Panc1 (cell line): ENCODE measurements around the gene SNRNP40.

Experiments
- POLR2AphosphoS5 ChIP-seq: IDR thresholded peaks from 2 replicates; pipeline ENCODE4 v1.6.1; 2012; ENCODE audit warnings: mild to moderate bottlenecking, low read depth, low read length, moderate library complexity
- SIN3A ChIP-seq: IDR thresholded peaks from 2 replicates; pipeline ENCODE4 v1.6.1; 2012; ENCODE audit warnings: low read depth, mild to moderate bottlenecking, low read length, moderate library complexity, borderline replicate concordance; ENCODE audit not compliant: insufficient read depth
- TF ChIP-seq, protein P1 (sequence below): fragments of 450-650 bp; IDR thresholded peaks from 2 replicates; pipeline ENCODE4 v1.5.1; 2017; ENCODE audit warnings: mild to moderate bottlenecking
- TF ChIP-seq, protein P2 (sequence below), 2 experiments: IDR thresholded peaks; 2 replicates each; pipeline ENCODE4 v1.6.1; 2011 to 2012; ENCODE audit warnings: low read depth in 2 of 2, control low read depth in 1 of 2, low read length in 1 of 2, mild to moderate bottlenecking in 1 of 2, moderate library complexity in 1 of 2; ENCODE audit not compliant: insufficient read depth in 1 of 2

DNA sequence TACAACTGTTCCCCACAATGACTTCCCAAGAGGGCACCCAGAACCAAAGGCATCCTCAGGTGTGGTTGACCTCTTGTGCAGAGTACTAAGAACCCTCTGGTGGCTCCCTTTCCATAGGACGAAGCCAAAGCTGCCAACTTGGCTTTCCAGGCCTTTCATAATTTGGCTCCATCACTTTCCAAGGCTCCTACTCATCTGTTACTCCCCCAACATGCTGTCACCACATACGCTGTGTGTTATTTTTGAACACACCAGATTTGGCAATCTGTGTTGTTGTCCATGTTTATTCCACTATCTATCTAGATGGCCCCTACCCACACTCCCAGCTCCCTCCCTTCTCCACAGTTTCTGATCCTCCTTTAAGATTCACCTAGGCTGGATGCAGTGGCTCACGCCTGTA is 46.7 kb downstream of the SNRNP40 start:
- TF ChIP-seq, protein P1, sequence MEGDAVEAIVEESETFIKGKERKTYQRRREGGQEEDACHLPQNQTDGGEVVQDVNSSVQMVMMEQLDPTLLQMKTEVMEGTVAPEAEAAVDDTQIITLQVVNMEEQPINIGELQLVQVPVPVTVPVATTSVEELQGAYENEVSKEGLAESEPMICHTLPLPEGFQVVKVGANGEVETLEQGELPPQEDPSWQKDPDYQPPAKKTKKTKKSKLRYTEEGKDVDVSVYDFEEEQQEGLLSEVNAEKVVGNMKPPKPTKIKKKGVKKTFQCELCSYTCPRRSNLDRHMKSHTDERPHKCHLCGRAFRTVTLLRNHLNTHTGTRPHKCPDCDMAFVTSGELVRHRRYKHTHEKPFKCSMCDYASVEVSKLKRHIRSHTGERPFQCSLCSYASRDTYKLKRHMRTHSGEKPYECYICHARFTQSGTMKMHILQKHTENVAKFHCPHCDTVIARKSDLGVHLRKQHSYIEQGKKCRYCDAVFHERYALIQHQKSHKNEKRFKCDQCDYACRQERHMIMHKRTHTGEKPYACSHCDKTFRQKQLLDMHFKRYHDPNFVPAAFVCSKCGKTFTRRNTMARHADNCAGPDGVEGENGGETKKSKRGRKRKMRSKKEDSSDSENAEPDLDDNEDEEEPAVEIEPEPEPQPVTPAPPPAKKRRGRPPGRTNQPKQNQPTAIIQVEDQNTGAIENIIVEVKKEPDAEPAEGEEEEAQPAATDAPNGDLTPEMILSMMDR, result no peak
- TF ChIP-seq SIN3A (no peak), POLR2AphosphoS5 (no peak)
- TF ChIP-seq, protein P2, sequence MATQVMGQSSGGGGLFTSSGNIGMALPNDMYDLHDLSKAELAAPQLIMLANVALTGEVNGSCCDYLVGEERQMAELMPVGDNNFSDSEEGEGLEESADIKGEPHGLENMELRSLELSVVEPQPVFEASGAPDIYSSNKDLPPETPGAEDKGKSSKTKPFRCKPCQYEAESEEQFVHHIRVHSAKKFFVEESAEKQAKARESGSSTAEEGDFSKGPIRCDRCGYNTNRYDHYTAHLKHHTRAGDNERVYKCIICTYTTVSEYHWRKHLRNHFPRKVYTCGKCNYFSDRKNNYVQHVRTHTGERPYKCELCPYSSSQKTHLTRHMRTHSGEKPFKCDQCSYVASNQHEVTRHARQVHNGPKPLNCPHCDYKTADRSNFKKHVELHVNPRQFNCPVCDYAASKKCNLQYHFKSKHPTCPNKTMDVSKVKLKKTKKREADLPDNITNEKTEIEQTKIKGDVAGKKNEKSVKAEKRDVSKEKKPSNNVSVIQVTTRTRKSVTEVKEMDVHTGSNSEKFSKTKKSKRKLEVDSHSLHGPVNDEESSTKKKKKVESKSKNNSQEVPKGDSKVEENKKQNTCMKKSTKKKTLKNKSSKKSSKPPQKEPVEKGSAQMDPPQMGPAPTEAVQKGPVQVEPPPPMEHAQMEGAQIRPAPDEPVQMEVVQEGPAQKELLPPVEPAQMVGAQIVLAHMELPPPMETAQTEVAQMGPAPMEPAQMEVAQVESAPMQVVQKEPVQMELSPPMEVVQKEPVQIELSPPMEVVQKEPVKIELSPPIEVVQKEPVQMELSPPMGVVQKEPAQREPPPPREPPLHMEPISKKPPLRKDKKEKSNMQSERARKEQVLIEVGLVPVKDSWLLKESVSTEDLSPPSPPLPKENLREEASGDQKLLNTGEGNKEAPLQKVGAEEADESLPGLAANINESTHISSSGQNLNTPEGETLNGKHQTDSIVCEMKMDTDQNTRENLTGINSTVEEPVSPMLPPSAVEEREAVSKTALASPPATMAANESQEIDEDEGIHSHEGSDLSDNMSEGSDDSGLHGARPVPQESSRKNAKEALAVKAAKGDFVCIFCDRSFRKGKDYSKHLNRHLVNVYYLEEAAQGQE (IDR thresholded peaks at IDR 0.05; ENCODE audit: insufficient read depth in 1 of 2, low read depth in 2 of 2, low read length in 1 of 2), result no peak
